Hair follicular keratinocyte (primary cell): ENCODE data around the gene C16orf82. TPM values are rescaled to one million over a fixed set of nuclear protein-coding genes. Genes with fewer than 3 reads are reported as not detected.

Experiments
- total RNA-seq: library from RNA; depleted of rRNA; stranded (reverse); fragments of >200 nt; gene quantifications from 2 replicates; pipeline ENCODE4 v1.2.3, GENCODE V29; 2015

C16orf82 gene
- not detected in 2 replicates for total RNA-seq

DNA sequence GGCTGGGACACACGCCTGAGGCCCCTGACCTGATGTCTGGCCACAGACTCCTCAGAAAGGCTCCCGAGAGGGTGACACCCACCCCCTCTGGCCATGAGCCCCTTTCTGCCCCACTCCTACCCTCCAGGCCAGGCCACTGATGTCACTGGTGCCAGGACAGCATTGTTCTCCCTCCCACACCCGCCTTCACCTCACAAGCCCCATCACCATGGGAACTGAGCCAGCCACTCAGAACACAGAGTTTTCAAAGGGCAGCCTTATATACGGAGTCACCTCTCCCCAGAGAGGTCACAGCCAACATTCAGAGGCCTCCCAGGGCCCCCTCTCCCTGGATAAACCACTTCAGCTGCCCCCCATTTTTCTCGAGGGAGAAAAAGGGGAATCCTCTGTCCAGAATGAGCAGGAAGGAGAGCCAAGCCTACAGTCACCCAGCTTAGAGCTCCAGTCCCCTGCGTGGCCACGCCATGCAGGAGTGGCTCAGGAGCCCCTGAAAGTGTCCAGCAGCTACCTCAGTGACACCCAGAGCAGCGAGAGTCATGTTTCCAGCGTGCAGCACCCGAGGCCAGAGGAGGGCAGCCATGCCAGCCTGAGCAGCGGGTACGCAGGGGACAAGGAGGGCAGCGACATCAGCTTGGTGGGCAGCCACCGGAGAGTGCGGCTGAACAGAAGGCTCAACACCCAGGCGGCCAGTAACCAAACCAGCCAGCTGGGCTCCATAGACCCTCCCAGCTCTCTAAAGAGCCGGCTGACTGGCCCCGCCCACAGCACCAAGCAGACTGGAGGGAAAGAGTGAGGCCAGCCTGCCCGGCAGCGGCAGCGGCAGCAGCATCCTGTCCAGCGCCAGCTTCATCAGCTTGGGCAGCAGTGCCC is at the start of gene C16orf82:
Gene C16orf82, plus strand, starts transcription at position 260 of the 870 bp plus-strand sequence.

Other genes starting within 250 kb of the C16orf82 start
- gene KDM8, start 136.6 kb downstream of the C16orf82 start, total RNA-seq = 1.7 and 2.3 TPM in 2 replicates
- gene NSMCE1, start 201.8 kb downstream of the C16orf82 start, total RNA-seq = 95.5 and 121 TPM in 2 replicates
- gene IL4R, start 247.0 kb downstream of the C16orf82 start, total RNA-seq = 93.0 and 127 TPM in 2 replicates